ENCODE results near the gene GARIN1A.

Gene GARIN1A

GRCh38 chr7:128718967-128719642 lies 47.0 kb downstream of the GARIN1A start:
- DNase-seq (ENCODE audit: low read depth in 2 of 2) = no peak

DNA sequence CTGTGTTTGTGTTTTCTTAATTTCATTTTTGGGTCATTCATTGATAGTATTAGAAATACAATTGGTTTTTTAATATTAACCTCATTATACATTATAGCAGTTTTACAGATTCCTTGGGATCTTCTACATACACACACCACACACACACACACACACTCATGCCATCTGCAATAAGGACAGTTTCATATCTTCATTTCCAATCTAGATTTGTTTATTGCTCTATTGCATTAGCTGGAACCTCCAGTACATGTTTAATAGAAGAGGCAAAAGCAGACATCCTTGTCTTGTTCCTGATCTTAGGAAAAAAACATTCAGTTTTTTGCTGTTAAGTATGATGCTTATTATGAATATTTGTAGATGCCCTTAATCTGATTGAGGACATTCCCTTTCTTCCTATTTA lies 49.3 kb downstream of the GARIN1A start:
- DNase-seq (ENCODE audit: low read depth in 2 of 2) = no peak
